Measurements from ENCODE around the gene RBBP8.

The RBBP8 gene

DNA sequence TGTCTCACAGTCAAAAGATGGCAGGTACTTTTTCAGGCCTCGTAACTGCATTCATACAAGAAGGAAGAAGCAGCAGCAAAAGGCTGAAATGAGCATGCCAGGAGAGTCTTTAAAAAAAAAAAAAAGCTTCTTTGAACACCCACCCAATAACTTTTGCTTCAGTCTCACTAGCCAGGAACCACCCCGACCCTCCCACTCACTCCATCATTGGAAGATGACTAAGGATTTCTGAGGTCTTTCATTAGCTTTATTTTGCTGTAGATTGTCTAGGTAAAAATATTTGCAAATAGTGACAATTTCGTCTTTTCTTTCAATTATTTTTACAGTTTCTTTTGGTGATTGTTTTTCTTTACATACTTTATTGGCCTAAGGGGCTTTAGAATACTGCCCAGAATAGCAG lies 37.9 kb downstream of the RBBP8 start:
- ChIA-PET CTCF (interaction anchor here (0.6 kb wide), 1 partner anchor 160 kb away, joined by 3 read pairs; no protein-coding TSS in a partner anchor), POLR2A (ENCODE audit: low non-redundant PET) (no interaction called here)
- DNase-seq (ENCODE audit: low spot score): no peak
- no peak overlapping the region for H3K27ac ChIP-seq
- TF ChIP-seq CTCF (conservative IDR thresholded peaks at IDR 0.05; ENCODE audit: low read depth): no peak

GRCh38 chr18:22974001-22974400 lies 40.9 kb downstream of the RBBP8 start:
- no peak overlapping the region; the same call in 1 of the 2 replicates for H3K27ac ChIP-seq
- CTCF ChIA-PET: no interaction called here

GRCh38 chr18:22974707-22975106 lies 41.6 kb downstream of the RBBP8 start:
- ChIA-PET POLR2A (ENCODE audit: low non-redundant PET) (no interaction called here), CTCF (no interaction called here)
- H3K27ac ChIP-seq: peak overlapping the region; percentile 59
- DNase-seq (ENCODE audit: low spot score): no peak
- TF ChIP-seq CTCF (conservative IDR thresholded peaks at IDR 0.05; ENCODE audit: low read depth): no peak

More at GRCh38 chr18:22974001-22974400, 40.9 kb downstream of the RBBP8 start:
- POLR2A ChIA-PET (ENCODE audit: low non-redundant PET): no interaction called here
- DNase-seq (ENCODE audit: low spot score): no peak
- no peak for TF ChIP-seq CTCF (conservative IDR thresholded peaks at IDR 0.05; ENCODE audit: low read depth)

- no peak for DNase-seq (ENCODE audit: low spot score)
- CTCF ChIA-PET: no interaction called here
These were observed 42.4 kb downstream of the RBBP8 start for GRCh38 chr18:22975508-22975907.

GRCh38 chr18:22977847-22978701 lies 44.9 kb downstream of the RBBP8 start:
- H3K27ac ChIP-seq: no peak overlapping the region
- TF ChIP-seq CTCF (conservative IDR thresholded peaks at IDR 0.05; ENCODE audit: low read depth): 0 out of 2 replicates have a peak, but pooled peaks have one; percentile 11
- DNase-seq (ENCODE audit: low spot score): peak; percentile 62
- ChIA-PET CTCF (interaction anchor here (0.7 to 1.1 kb wide), 2 partner anchors 45 to 162 kb away, joined by 3 to 4 read pairs; partner anchors contain the start of gene RBBP8), POLR2A (ENCODE audit: low non-redundant PET) (interaction anchor here (0.6 kb wide), 1 partner anchor 35 kb away, joined by 4 read pairs; no protein-coding TSS in a partner anchor)

More at GRCh38 chr18:22975508-22975907, 42.4 kb downstream of the RBBP8 start:
- POLR2A ChIA-PET (ENCODE audit: low non-redundant PET): no interaction called here
- no peak for TF ChIP-seq CTCF (conservative IDR thresholded peaks at IDR 0.05; ENCODE audit: low read depth)
- no peak overlapping the region for H3K27ac ChIP-seq

DNA sequence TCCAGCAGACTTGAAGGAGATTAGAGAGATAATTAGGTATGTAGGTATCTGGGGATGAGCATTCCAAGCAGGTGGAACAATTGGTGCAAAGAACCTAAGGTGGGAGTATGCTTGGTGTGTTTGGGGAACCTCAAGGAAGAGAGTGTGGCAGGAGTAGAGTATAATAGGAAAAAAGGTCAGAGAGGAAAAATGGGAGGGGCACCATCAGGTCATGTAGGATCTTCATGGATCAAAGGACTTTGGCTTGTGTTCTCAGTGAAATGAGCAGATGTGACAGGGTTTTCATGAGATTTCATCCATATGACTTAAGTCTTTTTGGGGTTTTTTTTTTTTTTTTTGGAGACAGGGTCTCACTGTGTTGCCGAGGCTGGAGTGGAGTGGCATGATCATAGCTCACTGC lies 47.3 kb downstream of the RBBP8 start:
- POLR2A ChIA-PET (ENCODE audit: low non-redundant PET): no interaction called here
- no peak for TF ChIP-seq CTCF (conservative IDR thresholded peaks at IDR 0.05; ENCODE audit: low read depth)
- peak overlapping the region; percentile 56 for H3K27ac ChIP-seq
- DNase-seq (ENCODE audit: low spot score): no peak
- CTCF ChIA-PET: no interaction called here

Measured in RWPE1 (cell line).